ENCODE data around the gene MYO3B.

The MYO3B gene

GRCh38 chr2:170639635-170640034 lies 461.7 kb downstream of the MYO3B start (continued):
- TF ChIP-seq ZNF398 (tag by site-specific recombination; IDR thresholded peaks at IDR 0.05), result no peak
- no peak for TF ChIP-seq ZNF341 (tag by site-specific recombination; IDR thresholded peaks at IDR 0.05; ENCODE audit: low read depth)

- no peak overlapping the region for H3K4me3 ChIP-seq (ENCODE audit: low read depth, low read length)
- no peak overlapping the region for H3K27ac ChIP-seq (ENCODE audit: extremely low read depth, low read depth, low read length)
- ChIA-PET POLR2A (no interaction called here), CTCF (no interaction called here)
- H3K4me1 ChIP-seq (ENCODE audit: control insufficient read depth, insufficient read depth, low read length), result no peaks in the 10 kb centered on the region
- H3K9me3 ChIP-seq (ENCODE audit: control insufficient read depth, insufficient read depth, low read depth, low read length), result no peaks in the 10 kb centered on the region
- H3K36me3 ChIP-seq (ENCODE audit: control insufficient read depth in 2 of 2, insufficient read depth in 1 of 2, low read length in 2 of 2), result no peaks in the 10 kb centered on the region
- TF ChIP-seq TCF7L2 (IDR thresholded peaks at IDR 0.05; ENCODE audit: borderline replicate concordance, low read depth, low read length), result no peak
- TF ChIP-seq, protein P1, sequence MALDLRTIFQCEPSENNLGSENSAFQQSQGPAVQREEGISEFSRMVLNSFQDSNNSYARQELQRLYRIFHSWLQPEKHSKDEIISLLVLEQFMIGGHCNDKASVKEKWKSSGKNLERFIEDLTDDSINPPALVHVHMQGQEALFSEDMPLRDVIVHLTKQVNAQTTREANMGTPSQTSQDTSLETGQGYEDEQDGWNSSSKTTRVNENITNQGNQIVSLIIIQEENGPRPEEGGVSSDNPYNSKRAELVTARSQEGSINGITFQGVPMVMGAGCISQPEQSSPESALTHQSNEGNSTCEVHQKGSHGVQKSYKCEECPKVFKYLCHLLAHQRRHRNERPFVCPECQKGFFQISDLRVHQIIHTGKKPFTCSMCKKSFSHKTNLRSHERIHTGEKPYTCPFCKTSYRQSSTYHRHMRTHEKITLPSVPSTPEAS (tag by site-specific recombination; IDR thresholded peaks at IDR 0.05), result no peak
- TF ChIP-seq ZNF544 (tag by site-specific recombination; IDR thresholded peaks at IDR 0.05), result no peak
- no peak for TF ChIP-seq ZNF362 (tag by site-specific recombination; IDR thresholded peaks at IDR 0.05)
- TF ChIP-seq YY2 (tag by site-specific recombination; IDR thresholded peaks at IDR 0.05), result no peak
- TF ChIP-seq ZNF18 (tag by site-specific recombination; IDR thresholded peaks at IDR 0.05), result no peak
- TF ChIP-seq ZNF558 (tag by site-specific recombination; IDR thresholded peaks at IDR 0.05), result no peak
- TF ChIP-seq ZNF19 (tag by site-specific recombination; IDR thresholded peaks at IDR 0.05; ENCODE audit: low read depth), result no peak
- TF ChIP-seq ZNF521 (tag by site-specific recombination; IDR thresholded peaks at IDR 0.05), result no peak
These were observed 464.0 kb downstream of the MYO3B start for GRCh38 chr2:170641961-170642360.

DNA sequence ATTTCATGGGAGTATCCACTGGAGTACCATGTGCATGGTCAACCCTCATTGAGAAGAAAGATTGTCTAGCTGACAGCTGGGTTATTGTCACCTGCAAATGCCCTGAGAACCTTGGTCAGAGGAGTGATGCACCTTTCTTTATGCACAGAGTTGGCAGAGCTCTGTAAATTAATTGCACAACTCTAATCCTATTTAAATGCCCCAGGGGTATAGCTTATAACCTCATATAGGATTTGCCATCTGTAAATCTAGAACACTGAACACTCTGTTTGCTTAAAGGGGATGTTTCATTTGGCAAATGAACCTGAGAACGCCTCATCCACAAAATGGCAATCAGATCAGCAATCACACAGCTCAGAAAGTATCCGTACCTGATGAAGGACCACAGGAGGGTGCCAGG lies 465.4 kb downstream of the MYO3B start:
- CTCF ChIA-PET, result interaction anchor here (0.7 to 1.3 kb wide), 2 partner anchors 233 to 234 kb away, joined by 3 to 6 read pairs; no protein-coding TSS in a partner anchor
- Histone ChIP-seq H3K4me1 (ENCODE audit: control insufficient read depth, insufficient read depth, low read length) (no peaks in the 10 kb centered on the region), H3K4me3 (ENCODE audit: low read depth, low read length) (no peak overlapping the region), H3K36me3 (ENCODE audit: control insufficient read depth in 2 of 2, insufficient read depth in 1 of 2, low read length in 2 of 2) (no peaks in the 10 kb centered on the region), H3K27ac (ENCODE audit: extremely low read depth, low read depth, low read length) (no peak overlapping the region), H3K9me3 (ENCODE audit: control insufficient read depth, insufficient read depth, low read depth, low read length) (no peaks in the 10 kb centered on the region)
- POLR2A ChIA-PET, result no interaction called here
- no peak for TF ChIP-seq ZNF580 (tag by site-specific recombination; IDR thresholded peaks at IDR 0.05)
- no peak for TF ChIP-seq ZNF596 (tag by site-specific recombination; IDR thresholded peaks at IDR 0.05)
- no peak for TF ChIP-seq ZBTB48 (tag by site-specific recombination; IDR thresholded peaks at IDR 0.05)
- no peak for TF ChIP-seq ZNF416 (tag by site-specific recombination; IDR thresholded peaks at IDR 0.05)
- TF ChIP-seq ZBTB17 (tag by site-specific recombination; IDR thresholded peaks at IDR 0.05), result no peak
- TF ChIP-seq ZNF169 (tag by site-specific recombination; IDR thresholded peaks at IDR 0.05), result no peak
- no peak for TF ChIP-seq ATF2 (tag by site-specific recombination; IDR thresholded peaks at IDR 0.05; ENCODE audit: low read depth)
- TF ChIP-seq REPIN1 (tag by site-specific recombination; IDR thresholded peaks at IDR 0.05; ENCODE audit: low read depth), result no peak
- TF ChIP-seq HOXD13 (CRISPR knock-in tag; IDR thresholded peaks at IDR 0.05; ENCODE audit: borderline replicate concordance), result no peak
- TF ChIP-seq ZNF214 (tag by site-specific recombination; IDR thresholded peaks at IDR 0.05; ENCODE audit: borderline replicate concordance), result no peak
- no peak for TF ChIP-seq ZBTB1 (tag by site-specific recombination; IDR thresholded peaks at IDR 0.05)
- no peak for TF ChIP-seq ZBTB11 (tag by site-specific recombination; conservative IDR thresholded peaks at IDR 0.05; ENCODE audit: low read depth)
- TF ChIP-seq ZNF366 (tag by site-specific recombination; conservative IDR thresholded peaks at IDR 0.05), result no peak

All from HEK293 (cell line).